Stomach (tissue), 9 donors: ENCODE data around the gene KBTBD12. TPM values are rescaled to one million over a fixed set of nuclear protein-coding genes. Genes with fewer than 3 reads are reported as not detected.

Source experiments
- DNase-seq, 2 donors: peaks; one replicate each; pipeline versions ENCODE4 v3.0.0 to v3.0.0-alpha.2; 2013 to 2019
- H3K27ac ChIP-seq, 5 donors: fragments of 200-600 bp in 4 of 5; sonication (generic) in 4 of 5; one replicate each; pipeline ENCODE4 v1.5.1; 2013 to 2019; ENCODE audit warnings: mild to moderate bottlenecking in 1 of 5, moderate library complexity in 1 of 5
- H3K27me3 ChIP-seq, 3 donors: fragments of 200-600 bp; sonication (generic); one replicate each; pipeline ENCODE4 v1.5.1; 2017 to 2019; ENCODE audit warnings: mixed run types in 1 of 3
- H3K36me3 ChIP-seq, 4 donors: fragments of 200-600 bp; sonication (generic); 1 replicate in 3 of 4; 2 replicates in 1 of 4; pipeline ENCODE4 v1.5.1; 2016 to 2019
- H3K4me1 ChIP-seq, 4 donors: fragments of 200-600 bp; sonication (generic); one replicate each; pipeline ENCODE4 v1.5.1; 2016 to 2019
- H3K4me3 ChIP-seq, 4 donors: fragments of 200-600 bp; sonication (generic) in 3 of 4; one replicate each; pipeline ENCODE4 v1.5.1; 2016 to 2019; ENCODE audit warnings: mild to moderate bottlenecking in 1 of 4
- H3K9me3 ChIP-seq, 4 donors: fragments of 200-600 bp; sonication (generic); one replicate each; pipeline ENCODE4 v1.5.1; 2016 to 2019
- EP300 ChIP-seq: sonication (generic); formaldehyde crosslinking; IDR thresholded peaks from one replicate; pipeline ENCODE4 v1.6.1; 2017; ENCODE audit warnings: antibody characterized with exemption
- POLR2A ChIP-seq, 4 donors: fragments of 450-650 bp; IDR thresholded peaks; one replicate each; pipeline ENCODE4 v1.6.1; 2016; ENCODE audit warnings: antibody characterized with exemption in 4 of 4, control low read depth in 2 of 4, mild to moderate bottlenecking in 1 of 4, moderate library complexity in 1 of 4
- POLR2AphosphoS5 ChIP-seq, 3 donors: sonication (generic); formaldehyde crosslinking; IDR thresholded peaks; one replicate each; pipeline ENCODE4 v1.6.1; 2016; ENCODE audit warnings: antibody characterized with exemption in 3 of 3
- WGBS, 5 donors: extraction: QIAGEN DNeasy Blood & Tissue Kit in 3 of 5; methylation state at CpG; one replicate each; pipeline versions ENCODE4 v1.1.5 to v1.1.7; 2013 to 2018; 5-methylcytosine and 5-hydroxymethylcytosine counted together
- intact Hi-C: fragments of 100-400 bp; cut with DNase I; formaldehyde crosslinking; loops from one replicate; pipeline ENCODE4 v1.15.1; 2023; ENCODE audit warnings: low total_unique reads
- polyA plus RNA-seq, 3 donors: library from polyadenylated mRNA; stranded (reverse); fragments of 200-250 nt; gene quantifications; one replicate each; pipeline ENCODE4 v1.2.3, GENCODE V29; 2013
- small RNA-seq, 4 donors: library from RNA; depleted of rRNA; stranded (forward); fragments of <200 nt; gene quantifications; one replicate each; pipeline ENCODE3, GENCODE V24; 2016
- total RNA-seq, 5 donors: library from RNA; depleted of rRNA; stranded (reverse); fragments of >200 nt; gene quantifications; one replicate each; pipeline versions ENCODE4 v1.1.0 to v1.2.3, GENCODE V29; 2014 to 2016
- TF ChIP-seq, protein P1 (sequence below), 7 experiments: fragments of 450-650 bp in 4 of 7; fragments of 200-600 bp in 3 of 7; sonication (generic) in 3 of 7; IDR thresholded peaks; one replicate each; pipeline ENCODE4 v1.5.1; 2016 to 2019; ENCODE audit warnings: antibody characterized with exemption in 7 of 7, control low read depth in 2 of 7, mild to moderate bottlenecking in 1 of 7
- donor health status: healthy with polysubstance abuse.
- donor health status: Bipolar disorder and iron deficiency.
- donor health status: healthy.

Gene KBTBD12
- total and polyA plus RNA-seq, 8 donors, result 0.46 to 10.3 (median 1.6) TPM

DNA sequence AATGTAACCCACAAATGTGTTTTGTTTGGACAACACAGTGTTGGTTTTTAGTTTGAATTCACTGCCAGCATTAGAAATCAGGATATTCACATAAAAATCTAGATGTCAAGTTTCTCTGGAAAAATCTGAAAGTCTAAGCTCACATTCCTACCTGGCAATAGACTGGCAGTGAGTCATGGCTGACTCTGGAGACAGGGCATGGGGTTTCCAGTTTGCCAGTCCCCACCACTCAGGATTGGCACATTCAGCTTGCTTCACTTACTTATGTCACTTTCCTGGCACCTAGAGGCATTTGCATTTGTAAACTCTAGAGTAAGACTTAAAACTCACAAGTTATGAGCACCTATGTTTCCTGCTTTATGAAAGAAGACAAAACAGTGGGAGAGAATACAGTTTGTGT, 118.1 kb downstream of the KBTBD12 start:
- Histone ChIP-seq H3K36me3 (no peaks in the 10 kb centered on the region), H3K9me3 (no peaks in the 10 kb centered on the region), H3K4me1 (no peaks in the 10 kb centered on the region), H3K27me3 (no peaks in the 10 kb centered on the region), H3K4me3 (no peak overlapping the region), H3K27ac (no peak overlapping the region)
- intact Hi-C loops, result no loop called here
- no peak for TF ChIP-seq POLR2AphosphoS5 (IDR thresholded peaks at IDR 0.05)
- TF ChIP-seq POLR2A (IDR thresholded peaks at IDR 0.05), result no peak
- TF ChIP-seq, protein P1, sequence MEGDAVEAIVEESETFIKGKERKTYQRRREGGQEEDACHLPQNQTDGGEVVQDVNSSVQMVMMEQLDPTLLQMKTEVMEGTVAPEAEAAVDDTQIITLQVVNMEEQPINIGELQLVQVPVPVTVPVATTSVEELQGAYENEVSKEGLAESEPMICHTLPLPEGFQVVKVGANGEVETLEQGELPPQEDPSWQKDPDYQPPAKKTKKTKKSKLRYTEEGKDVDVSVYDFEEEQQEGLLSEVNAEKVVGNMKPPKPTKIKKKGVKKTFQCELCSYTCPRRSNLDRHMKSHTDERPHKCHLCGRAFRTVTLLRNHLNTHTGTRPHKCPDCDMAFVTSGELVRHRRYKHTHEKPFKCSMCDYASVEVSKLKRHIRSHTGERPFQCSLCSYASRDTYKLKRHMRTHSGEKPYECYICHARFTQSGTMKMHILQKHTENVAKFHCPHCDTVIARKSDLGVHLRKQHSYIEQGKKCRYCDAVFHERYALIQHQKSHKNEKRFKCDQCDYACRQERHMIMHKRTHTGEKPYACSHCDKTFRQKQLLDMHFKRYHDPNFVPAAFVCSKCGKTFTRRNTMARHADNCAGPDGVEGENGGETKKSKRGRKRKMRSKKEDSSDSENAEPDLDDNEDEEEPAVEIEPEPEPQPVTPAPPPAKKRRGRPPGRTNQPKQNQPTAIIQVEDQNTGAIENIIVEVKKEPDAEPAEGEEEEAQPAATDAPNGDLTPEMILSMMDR (IDR thresholded peaks at IDR 0.05), result no peak
- TF ChIP-seq EP300, result no peak
- DNase-seq, result no peak

DNA sequence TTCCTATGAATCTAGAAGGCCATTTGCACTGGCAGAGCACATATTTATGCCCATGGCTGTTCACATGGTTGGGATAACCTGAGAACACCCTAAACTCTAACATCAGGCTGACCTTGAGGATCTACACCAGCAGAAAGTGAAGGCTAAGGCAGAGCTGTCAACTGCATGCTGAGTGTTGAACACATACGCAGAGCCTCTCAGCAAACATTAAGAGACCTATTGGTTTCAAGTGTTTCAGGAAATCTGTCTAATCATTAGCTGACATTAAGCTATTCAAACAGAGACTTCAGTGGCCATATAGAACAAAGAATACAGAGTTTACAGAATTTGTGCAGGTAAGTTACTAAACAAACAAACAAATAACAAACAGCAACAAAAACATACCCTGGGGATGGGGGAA, 121.1 kb downstream of the KBTBD12 start:
- TF ChIP-seq EP300 (no peak), POLR2AphosphoS5 (IDR thresholded peaks at IDR 0.05) (no peak), POLR2A (IDR thresholded peaks at IDR 0.05) (no peak)
- TF ChIP-seq, protein P1 (IDR thresholded peaks at IDR 0.05), result no peak
- H3K27me3 ChIP-seq, result no peaks in the 10 kb centered on the region
- H3K27ac ChIP-seq, result no peak overlapping the region
- 65 to 72% (median 71%) methylated on average over 1 of the region's 1 CpG for WGBS, 5 donors
- intact Hi-C loops, result no loop called here
- H3K4me3 ChIP-seq, result no peak overlapping the region
- no peaks in the 10 kb centered on the region for H3K36me3 ChIP-seq
- DNase-seq, result no peak
- no peaks in the 10 kb centered on the region for H3K4me1 ChIP-seq
- H3K9me3 ChIP-seq, result no peaks in the 10 kb centered on the region

Small RNA genes lying within 50 kb of the gene (small RNA-seq; reads per million reads assigned to genes)
- gene RNA5SP139, result 0 reads per million in 4 donors

Other genes starting within 250 kb of the KBTBD12 start
- 100 to 1,000 TPM in 1 of 5 donors, 10 to 100 TPM in 4; 22.0 to 113 (median 56.6) TPM for gene ABTB1, start 242.3 kb upstream of the KBTBD12 start, total RNA-seq
- 10 to 100 TPM; 25.7 to 36.3 (median 34.4) TPM for gene ABTB1, start 242.3 kb upstream of the KBTBD12 start, polyA plus RNA-seq
- gene MGLL, start 92.7 kb upstream of the KBTBD12 start, total RNA-seq, result 100 to 1,000 TPM in 1 of 5 donors, 10 to 100 TPM in 4; 10.5 to 118 (median 55.1) TPM
- gene MGLL, start 92.7 kb upstream of the KBTBD12 start, polyA plus RNA-seq, result 10 to 100 TPM; 17.3 to 50.9 (median 25.0) TPM
- 100 to 1,000 TPM in 3 of 5 donors, 10 to 100 TPM in 2; 36.8 to 200 (median 143) TPM for gene SEC61A1, start 137.2 kb downstream of the KBTBD12 start, total RNA-seq
- gene SEC61A1, start 137.2 kb downstream of the KBTBD12 start, polyA plus RNA-seq, result 10 to 100 TPM; 42.3 to 87.1 (median 74.2) TPM
- 10 to 100 TPM in 2 of 5 donors, 1 to 10 TPM in 2, not detected in 1; 3.5 to 26.4 (median 9.2) TPM for gene RUVBL1, start 208.6 kb downstream of the KBTBD12 start, total RNA-seq
- 10 to 100 TPM; 12.7 to 17.8 (median 14.6) TPM for gene RUVBL1, start 208.6 kb downstream of the KBTBD12 start, polyA plus RNA-seq
- gene EEFSEC, start 238.2 kb downstream of the KBTBD12 start, total RNA-seq, result 10 to 100 TPM in 4 of 5 donors, 1 to 10 TPM in 1; 5.0 to 39.1 (median 19.2) TPM
- 10 to 100 TPM in 1 of 3 donors, 1 to 10 TPM in 2; 8.0 to 12.2 (median 9.2) TPM for gene EEFSEC, start 238.2 kb downstream of the KBTBD12 start, polyA plus RNA-seq